Testis (tissue), 3 donors: Measurements from ENCODE around the gene LPIN3. TPM values are rescaled to one million over a fixed set of nuclear protein-coding genes. Genes with fewer than 3 reads are reported as not detected.

Source experiments
- DNase-seq: peaks from one replicate; pipeline ENCODE4 v3.0.0-alpha.2; 2019
- H3K27ac ChIP-seq, 2 donors: fragments of 200-600 bp; sonication (generic); one replicate each; pipeline ENCODE4 v1.5.1; 2019
- H3K27me3 ChIP-seq: fragments of 200-600 bp; sonication (generic); one replicate; pipeline ENCODE4 v1.5.1; 2019
- H3K36me3 ChIP-seq: fragments of 200-600 bp; sonication (generic); one replicate; pipeline ENCODE4 v1.5.1; 2017; ENCODE audit warnings: low read depth; ENCODE audit errors: missing control alignments
- H3K4me1 ChIP-seq: fragments of 200-600 bp; sonication (generic); one replicate; pipeline ENCODE4 v1.5.1; 2019
- H3K4me3 ChIP-seq, 2 donors: fragments of 200-600 bp; sonication (generic); one replicate each; pipeline ENCODE4 v1.5.1; 2017 to 2019
- H3K9me3 ChIP-seq: fragments of 200-600 bp; sonication (generic); one replicate; pipeline ENCODE4 v1.5.1; 2017
- CTCF ChIP-seq, 3 experiments: fragments of 450-650 bp in 2 of 3; fragments of 200-600 bp in 1 of 3; sonication (generic) in 1 of 3; IDR thresholded peaks; one replicate each; pipeline ENCODE4 v1.5.1; 2016 to 2019; ENCODE audit warnings: antibody characterized with exemption in 3 of 3, mild to moderate bottlenecking in 2 of 3, moderate library complexity in 1 of 3
- POLR2A ChIP-seq: fragments of 450-650 bp; IDR thresholded peaks from one replicate; pipeline ENCODE4 v1.6.1; 2017; ENCODE audit warnings: antibody characterized with exemption, mild to moderate bottlenecking, moderate library complexity
- WGBS, 2 donors: methylation state at CpG; one replicate each; pipeline ENCODE4 v1.1.5; 2018; 5-methylcytosine and 5-hydroxymethylcytosine counted together
- intact Hi-C: fragments of 100-400 bp; cut with DNase I; formaldehyde crosslinking; loops from one replicate; pipeline ENCODE4 v1.15.1; 2023; ENCODE audit warnings: low total_unique reads
- polyA plus RNA-seq: library from polyadenylated mRNA; stranded (reverse); fragments of 350-450 nt; fragmentation: Illumina TruSeq; extraction: RNeasy Lipid Tissue Mini Kit (QIAGEN cat#74804); gene quantifications from one replicate; pipeline ENCODE4 v1.2.3, GENCODE V29; 2014; ENCODE audit warnings: low read depth, low replicate concordance; ENCODE audit not compliant: insufficient read depth
- total RNA-seq, 2 donors: library from RNA; depleted of rRNA; stranded (reverse); fragments of >200 nt; gene quantifications; one replicate each; pipeline ENCODE4 v1.2.3, GENCODE V29; 2016

Gene LPIN3
- total and polyA plus RNA-seq, 3 donors from 2014 or later: 7.6 to 13.6 (median 9.9) TPM

GRCh38 chr20:41347523-41348429, 7.2 kb downstream of the LPIN3 start:
- DNase-seq: no peak
- Histone ChIP-seq H3K4me3 (no peak overlapping the region), H3K27ac (no peak overlapping the region), H3K36me3 (no peaks in the 10 kb centered on the region), H3K9me3 (no peaks in the 10 kb centered on the region), H3K27me3 (no peaks in the 10 kb centered on the region), H3K4me1 (no peaks in the 10 kb centered on the region)
- intact Hi-C loops: loop anchor here (10.0 kb wide), 1 partner anchor 67 kb away; no protein-coding TSS in a partner anchor
- 81 to 89% methylated on average over 7 to 13 of the region's 13 CpGs for WGBS, 2 donors
- no peak for TF ChIP-seq POLR2A
- TF ChIP-seq CTCF (IDR thresholded peaks at IDR 0.05): no peak

DNA sequence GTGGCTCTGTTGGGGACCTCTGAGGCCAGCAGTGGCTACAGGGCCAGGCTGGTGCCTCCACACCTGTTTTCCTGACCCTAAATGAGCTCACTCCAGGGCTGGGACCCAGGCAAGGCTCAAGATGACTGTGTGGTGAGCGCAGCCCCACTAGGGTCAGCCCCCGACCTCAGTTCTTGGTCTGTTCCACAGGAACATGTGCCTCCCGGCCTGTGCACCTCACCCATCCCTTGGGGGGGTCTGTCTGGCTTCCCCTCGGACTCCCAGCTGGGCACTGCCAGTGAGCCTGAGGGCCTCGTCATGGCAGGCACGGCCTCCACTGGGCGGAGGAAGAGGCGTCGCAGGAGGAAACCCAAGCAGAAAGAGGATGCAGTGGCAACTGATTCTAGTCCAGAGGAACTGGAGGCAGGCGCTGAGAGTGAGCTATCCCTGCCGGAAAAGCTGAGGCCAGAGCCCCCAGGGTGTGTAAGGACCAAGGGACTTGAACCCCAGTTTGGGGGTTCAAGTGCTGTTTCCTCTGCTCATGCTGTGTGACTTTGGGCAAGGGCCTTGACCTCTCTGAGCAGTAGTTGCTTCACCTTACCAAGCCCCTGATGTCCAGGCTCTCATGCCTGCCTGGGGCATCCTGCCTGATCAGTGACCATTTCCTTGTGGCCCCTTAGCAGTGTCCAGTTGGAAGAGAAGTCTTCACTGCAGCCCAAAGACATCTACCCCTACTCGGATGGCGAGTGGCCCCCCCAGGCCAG, 8.0 kb downstream of the LPIN3 start:
- intact Hi-C loops: loop anchor here (10.0 kb wide), 1 partner anchor 66 kb away; no protein-coding TSS in a partner anchor
- WGBS, 2 donors: 93 to 99% methylated on average over 10 to 13 of the region's 13 CpGs
- H3K36me3 ChIP-seq: no peaks in the 10 kb centered on the region
- no peaks in the 10 kb centered on the region for H3K27me3 ChIP-seq
- no peaks in the 10 kb centered on the region for H3K9me3 ChIP-seq
- no peak for TF ChIP-seq CTCF (IDR thresholded peaks at IDR 0.05)
- no peak for TF ChIP-seq POLR2A
- no peak for DNase-seq
- no peak overlapping the region for H3K27ac ChIP-seq
- no peak overlapping the region for H3K4me3 ChIP-seq
- no peaks in the 10 kb centered on the region for H3K4me1 ChIP-seq

DNA sequence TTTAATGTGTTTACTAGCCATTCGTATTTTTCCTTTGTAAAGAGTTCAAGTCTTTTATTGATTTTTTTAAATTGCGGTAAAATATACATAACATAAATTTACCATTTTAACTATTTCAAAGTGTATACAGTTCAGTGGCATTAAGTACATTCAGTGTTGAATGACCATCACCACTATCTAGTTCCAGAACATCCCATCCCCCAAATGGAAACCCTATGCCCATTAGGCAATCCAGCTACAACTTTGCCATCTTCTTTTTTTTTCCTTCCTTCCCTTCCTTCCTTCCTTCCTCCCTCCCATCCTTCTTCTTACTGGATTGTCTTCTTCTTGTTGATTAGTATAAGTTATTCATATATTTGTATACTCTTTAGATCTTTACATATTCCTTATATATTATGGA, 8.6 kb downstream of the LPIN3 start:
- H3K27ac ChIP-seq: no peak overlapping the region
- H3K9me3 ChIP-seq: no peaks in the 10 kb centered on the region
- intact Hi-C loops: loop anchor here (10.0 kb wide), 1 partner anchor 66 kb away; no protein-coding TSS in a partner anchor
- no peaks in the 10 kb centered on the region for H3K36me3 ChIP-seq
- no peak for TF ChIP-seq CTCF (IDR thresholded peaks at IDR 0.05)
- TF ChIP-seq POLR2A: no peak
- no peak overlapping the region for H3K4me3 ChIP-seq
- DNase-seq: no peak
- no peaks in the 10 kb centered on the region for H3K27me3 ChIP-seq
- no peaks in the 10 kb centered on the region for H3K4me1 ChIP-seq
- WGBS, 2 donors: 95% methylated on average over 2 of the region's 2 CpGs

GRCh38 chr20:41349943-41350342, 9.3 kb downstream of the LPIN3 start:
- 87 to 91% methylated on average over 3 to 6 of the region's 7 CpGs for WGBS, 2 donors
- Histone ChIP-seq H3K36me3 (no peaks in the 10 kb centered on the region), H3K4me1 (no peaks in the 10 kb centered on the region), H3K27ac (no peak overlapping the region), H3K9me3 (no peaks in the 10 kb centered on the region), H3K27me3 (no peaks in the 10 kb centered on the region), H3K4me3 (no peak overlapping the region)
- intact Hi-C loops: loop anchor here (10.0 kb wide), 1 partner anchor 65 kb away; no protein-coding TSS in a partner anchor
- no peak for DNase-seq
- TF ChIP-seq POLR2A: no peak

DNA sequence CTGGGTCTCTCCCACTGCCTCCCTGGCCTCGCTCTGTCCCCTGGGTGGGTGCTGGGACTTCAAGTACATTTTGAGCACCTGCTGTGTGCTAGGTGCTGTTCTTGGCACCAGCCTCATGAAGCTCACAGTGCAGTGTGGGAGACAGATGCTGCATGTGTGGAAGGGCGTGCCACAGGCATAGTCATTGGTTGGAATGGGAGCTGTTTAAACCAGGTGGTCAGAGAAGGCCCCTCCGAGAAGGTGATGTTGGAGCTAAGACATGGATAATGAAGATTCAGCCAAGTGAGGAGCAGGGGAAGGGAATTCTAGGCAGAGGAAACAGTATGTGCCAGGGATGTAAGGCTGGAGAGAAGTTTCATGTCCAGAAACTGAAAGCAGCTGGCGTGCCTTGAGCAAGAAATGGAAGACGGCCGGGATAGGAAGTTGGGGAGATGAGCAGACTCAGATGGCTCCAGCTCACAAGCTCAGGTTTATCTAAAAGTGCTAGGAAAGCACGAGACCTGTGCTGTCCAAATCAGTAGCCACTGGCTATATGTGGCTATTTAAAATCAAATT, 9.9 kb downstream of the LPIN3 start:
- intact Hi-C loops: no loop called here
- Histone ChIP-seq H3K27me3 (no peaks in the 10 kb centered on the region), H3K4me3 (no peak overlapping the region), H3K9me3 (no peaks in the 10 kb centered on the region), H3K36me3 (no peaks in the 10 kb centered on the region), H3K27ac (no peak overlapping the region), H3K4me1 (no peaks in the 10 kb centered on the region)
- TF ChIP-seq POLR2A (no peak), CTCF (IDR thresholded peaks at IDR 0.05) (no peak)
- DNase-seq: no peak
- 72 to 81% methylated on average over 7 of the region's 7 CpGs for WGBS, 2 donors
